Measurements from ENCODE around the gene RBMS1.

Gene RBMS1

DNA sequence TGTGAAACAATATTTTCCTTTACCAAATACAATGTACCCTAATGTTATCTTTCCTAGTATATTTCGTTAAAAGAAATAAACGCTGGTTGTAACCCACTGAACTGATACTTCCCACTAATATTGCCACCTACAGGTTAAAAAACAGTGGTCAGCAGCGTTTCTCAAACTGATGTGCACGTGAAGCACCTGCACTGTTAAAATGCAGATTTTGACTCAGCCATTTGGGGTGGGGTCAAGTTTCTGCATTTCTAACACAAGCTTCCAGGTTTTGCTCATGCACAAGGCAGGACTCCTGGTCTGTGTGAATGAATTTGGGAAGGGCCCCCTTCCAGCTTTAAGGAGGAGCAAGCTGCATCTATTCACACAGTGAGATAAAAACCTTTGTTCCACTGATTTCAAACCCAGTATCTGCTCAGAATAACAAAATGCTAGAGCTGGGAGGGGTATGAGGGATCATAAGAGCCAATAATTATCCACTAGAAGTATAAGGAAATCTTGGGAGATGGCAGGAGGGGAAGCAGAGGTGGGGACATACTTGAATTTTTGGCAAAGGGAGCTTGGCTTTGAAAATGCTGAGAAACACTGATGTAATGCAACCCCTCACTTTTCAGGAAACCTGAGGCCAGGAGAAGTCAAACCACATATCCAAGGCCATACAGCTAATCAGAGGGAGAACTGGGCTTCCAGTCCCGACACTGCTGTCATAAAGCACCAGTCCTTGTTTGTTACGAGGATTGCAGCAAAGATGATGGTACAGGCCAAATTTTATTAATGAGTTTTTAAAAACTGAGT, 116.2 kb downstream of the RBMS1 start:
- DNase-seq (ENCODE audit: low spot score): no peak
- ChIA-PET CTCF (no interaction called here), POLR2A (ENCODE audit: low non-redundant PET) (no interaction called here)
- TF ChIP-seq CTCF (conservative IDR thresholded peaks at IDR 0.05; ENCODE audit: low read depth): no peak
- no peak overlapping the region for H3K27ac ChIP-seq

- TF ChIP-seq CTCF (conservative IDR thresholded peaks at IDR 0.05; ENCODE audit: low read depth): no peak
- CTCF ChIA-PET: interaction anchor here (0.6 kb wide), 1 partner anchor 335 kb away, joined by 5 read pairs; no protein-coding TSS in a partner anchor
- DNase-seq (ENCODE audit: low spot score): no peak
- POLR2A ChIA-PET (ENCODE audit: low non-redundant PET): no interaction called here
- H3K27ac ChIP-seq: peak overlapping the region; percentile 70
Observed at GRCh38 chr2:160376576-160376975, 117.0 kb downstream of the RBMS1 start.

DNA sequence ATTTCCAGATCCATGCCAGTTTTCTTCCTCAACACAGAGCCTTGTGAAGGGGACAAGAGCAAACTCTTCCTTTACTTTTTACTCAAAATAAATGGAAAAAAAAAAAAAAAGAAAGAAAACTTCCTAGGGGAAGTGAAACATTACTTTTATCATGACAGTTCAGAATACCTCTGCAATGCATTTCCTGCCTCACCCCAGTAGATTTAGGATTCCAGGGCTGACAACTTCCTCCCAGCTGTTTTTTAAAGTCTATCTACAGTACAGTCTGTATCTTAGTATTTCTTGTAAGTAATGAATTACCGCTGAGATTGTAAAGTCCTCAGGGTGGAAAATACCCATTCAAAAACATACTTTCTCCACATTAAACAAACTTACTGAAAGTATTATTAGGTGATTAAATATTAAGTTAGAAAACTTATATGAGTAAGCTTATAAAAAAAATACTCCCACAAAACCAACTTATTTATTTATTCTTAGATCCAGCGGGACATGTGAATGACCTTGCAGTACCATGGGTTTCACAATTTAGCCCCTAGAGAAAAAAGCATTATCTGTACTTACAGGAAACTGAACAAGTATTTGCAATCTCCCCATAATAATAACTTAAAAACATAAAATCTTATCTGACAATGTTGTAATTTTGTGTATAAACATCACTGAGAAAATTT, 117.7 kb downstream of the RBMS1 start:
- POLR2A ChIA-PET (ENCODE audit: low non-redundant PET): no interaction called here
- no peak for DNase-seq (ENCODE audit: low spot score)
- no peak overlapping the region for H3K27ac ChIP-seq
- no peak for TF ChIP-seq CTCF (conservative IDR thresholded peaks at IDR 0.05; ENCODE audit: low read depth)
- CTCF ChIA-PET: interaction anchor here (0.6 kb wide), 1 partner anchor 1724 kb away, joined by 4 read pairs; no protein-coding TSS in a partner anchor

DNA sequence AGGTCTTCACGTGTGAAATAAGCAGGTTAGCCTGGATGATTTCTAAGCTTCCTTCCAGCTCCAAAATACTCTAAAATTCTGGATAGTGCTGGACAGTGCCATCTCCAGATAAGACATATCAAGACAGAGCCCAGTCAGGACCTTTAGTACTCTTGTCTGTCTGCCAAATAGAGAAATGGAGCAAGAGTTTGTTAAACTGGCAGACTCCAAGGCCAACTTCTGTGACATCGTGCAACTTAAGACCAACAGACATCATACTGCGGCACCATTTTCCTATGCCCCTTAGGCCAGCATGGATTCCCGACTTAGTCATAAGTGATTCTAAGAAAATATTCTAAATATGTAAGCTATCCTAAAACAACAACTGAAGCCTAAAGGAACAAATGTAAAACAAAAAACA, 118.6 kb downstream of the RBMS1 start:
- ChIA-PET POLR2A (ENCODE audit: low non-redundant PET) (no interaction called here), CTCF (no interaction called here)
- DNase-seq (ENCODE audit: low spot score): no peak
- H3K27ac ChIP-seq: no peak overlapping the region
- TF ChIP-seq CTCF (conservative IDR thresholded peaks at IDR 0.05; ENCODE audit: low read depth): no peak

- DNase-seq (ENCODE audit: low spot score): no peak
- no peak overlapping the region for H3K27ac ChIP-seq
- TF ChIP-seq CTCF (conservative IDR thresholded peaks at IDR 0.05; ENCODE audit: low read depth): no peak
- POLR2A ChIA-PET (ENCODE audit: low non-redundant PET): no interaction called here
- CTCF ChIA-PET: no interaction called here
Observed at GRCh38 chr2:160373666-160374065, 119.9 kb downstream of the RBMS1 start.

DNA sequence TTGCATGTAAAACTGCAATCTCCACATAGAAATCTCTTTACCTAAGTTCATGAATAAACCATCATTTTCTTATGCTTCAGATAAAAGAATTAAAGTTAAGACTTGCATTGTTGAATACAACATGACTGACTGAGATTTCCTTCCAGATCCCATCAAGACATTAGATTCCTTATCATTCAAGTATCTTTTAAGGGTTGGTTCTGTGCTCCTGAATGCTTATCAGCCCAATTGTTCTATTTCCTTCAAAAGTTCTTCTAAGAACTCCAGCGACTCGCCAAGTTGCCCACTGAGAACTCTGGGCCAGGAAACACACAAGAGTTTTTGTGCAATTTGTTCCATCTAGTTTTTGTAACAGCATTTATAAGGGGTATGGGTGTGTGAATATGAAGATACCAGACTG, 120.3 kb downstream of the RBMS1 start:
- CTCF ChIA-PET: no interaction called here
- POLR2A ChIA-PET (ENCODE audit: low non-redundant PET): no interaction called here
- no peak for DNase-seq (ENCODE audit: low spot score)
- H3K27ac ChIP-seq: no peak overlapping the region
- no peak for TF ChIP-seq CTCF (conservative IDR thresholded peaks at IDR 0.05; ENCODE audit: low read depth)

Data from RWPE1 (cell line).